Prostate gland (tissue), 2 donors: ENCODE results near the gene PAX2.

Experiments
- CTCF ChIP-seq, 4 experiments: fragments of 200-600 bp in 2 of 4; fragments of 450-650 bp in 2 of 4; sonication (generic) in 2 of 4; IDR thresholded peaks; 1 replicate in 3 of 4; 2 replicates in 1 of 4; pipeline ENCODE4 v1.5.1; 2016 to 2019; ENCODE audit warnings: antibody characterized with exemption in 4 of 4, mild to moderate bottlenecking in 2 of 4, moderate library complexity in 2 of 4
- POLR2A ChIP-seq: fragments of 450-650 bp; IDR thresholded peaks from one replicate; pipeline ENCODE4 v1.6.1; 2016; ENCODE audit warnings: antibody characterized with exemption, mild to moderate bottlenecking
- POLR2AphosphoS5 ChIP-seq: sonication (generic); formaldehyde crosslinking; IDR thresholded peaks from one replicate; pipeline ENCODE4 v1.6.1; 2017; ENCODE audit warnings: antibody characterized with exemption

- TF ChIP-seq CTCF (IDR thresholded peaks at IDR 0.05) = no peak
- no peak for TF ChIP-seq POLR2AphosphoS5
- no peak for TF ChIP-seq POLR2A
Observed at GRCh38 chr10:100774876-100775275, 29.5 kb downstream of the PAX2 start.
